Tibial artery (tissue), 4 donors: ENCODE measurements around the gene CD320.
"Not testable (repeated sequence)": the region's sequence is repeated elsewhere in the genome, so short reads cannot be mapped to it uniquely, and the experiment has no call there.

Experiments used
- DNase-seq, 2 donors: peaks; one replicate each; pipeline ENCODE4 v3.0.0-alpha.2; 2019
- H3K27ac ChIP-seq, 2 donors: fragments of 200-600 bp; sonication (generic) in 1 of 2; 1 replicate in 1 of 2; 2 replicates in 1 of 2; pipeline ENCODE4 v1.5.1; 2018 to 2019; ENCODE audit warnings: mild to moderate bottlenecking in 1 of 2
- H3K27me3 ChIP-seq, 2 donors: fragments of 200-600 bp; sonication (generic) in 1 of 2; one replicate each; pipeline versions ENCODE4 v1.5.1 to v1.6.0; 2016 to 2019
- H3K36me3 ChIP-seq, 3 donors: fragments of 200-600 bp; sonication (generic) in 2 of 3; one replicate each; pipeline ENCODE4 v1.5.1; 2016 to 2019; ENCODE audit warnings: mild to moderate bottlenecking in 2 of 3
- H3K4me1 ChIP-seq, 4 donors: fragments of 200-600 bp; sonication (generic) in 2 of 4; 1 replicate in 3 of 4; 2 replicates in 1 of 4; pipeline ENCODE4 v1.5.1; 2016 to 2019
- H3K4me3 ChIP-seq, 2 donors: fragments of 200-600 bp; sonication (generic) in 1 of 2; 1 replicate in 1 of 2; 2 replicates in 1 of 2; pipeline ENCODE4 v1.5.1; 2018 to 2019; ENCODE audit warnings: mild to moderate bottlenecking in 2 of 2
- H3K9me3 ChIP-seq, 3 donors: fragments of 200-600 bp; sonication (generic) in 1 of 3; one replicate each; pipeline ENCODE4 v1.5.1; 2016 to 2019
- intact Hi-C: fragments of 100-400 bp; cut with DNase I; formaldehyde crosslinking; loops from one replicate; pipeline ENCODE4 v1.15.0; 2023; ENCODE audit warnings: low total_unique reads
- TF ChIP-seq, protein P1 (sequence below), 2 experiments: fragments of 200-600 bp in 1 of 2; fragments of 450-650 bp in 1 of 2; IDR thresholded peaks; one replicate each; pipeline ENCODE4 v1.5.1; 2017 to 2019; ENCODE audit warnings: antibody characterized with exemption in 2 of 2, mild to moderate bottlenecking in 1 of 2, moderate library complexity in 1 of 2

The CD320 gene

DNA sequence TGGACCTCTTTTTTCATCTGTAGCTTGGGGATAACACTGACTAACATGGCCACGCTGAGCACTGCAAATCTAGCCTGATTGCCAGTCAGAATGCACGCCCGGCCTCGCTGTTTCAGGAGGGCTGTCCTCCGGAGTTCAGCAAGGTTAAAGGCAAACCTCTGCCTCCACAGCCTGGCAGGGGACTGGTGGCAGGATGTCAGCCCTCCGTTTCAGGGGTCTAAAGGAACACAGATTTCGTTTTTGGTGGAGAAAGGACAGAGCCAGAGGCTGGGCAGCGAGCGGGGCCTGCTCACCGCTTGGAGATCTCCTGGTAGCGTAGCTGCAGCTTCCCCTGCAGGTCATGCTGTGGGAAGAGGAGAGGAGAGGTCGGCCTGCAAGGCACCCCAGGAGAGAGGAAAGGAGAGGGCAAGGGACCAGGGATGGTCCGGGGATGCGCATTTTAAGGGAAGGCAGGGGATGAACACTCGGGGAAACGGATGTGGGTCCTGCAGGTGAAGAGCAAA is 12.5 kb upstream of the CD320 start:
- Histone ChIP-seq H3K27me3 (no peaks in the 10 kb centered on the region), H3K9me3 (no peaks in the 10 kb centered on the region), H3K4me3 (peak overlapping the region; percentile 91 to 98), H3K36me3 (peaks cover 3 to 42% (median 33%) of the 10 kb centered on the region in 3 donors), H3K27ac (peak overlapping the region; percentile 93 to 95), H3K4me1 (peaks cover 0 to 36% (median 30%) of the 10 kb centered on the region in 4 donors)
- intact Hi-C loops = no loop called here
- TF ChIP-seq, protein P1, sequence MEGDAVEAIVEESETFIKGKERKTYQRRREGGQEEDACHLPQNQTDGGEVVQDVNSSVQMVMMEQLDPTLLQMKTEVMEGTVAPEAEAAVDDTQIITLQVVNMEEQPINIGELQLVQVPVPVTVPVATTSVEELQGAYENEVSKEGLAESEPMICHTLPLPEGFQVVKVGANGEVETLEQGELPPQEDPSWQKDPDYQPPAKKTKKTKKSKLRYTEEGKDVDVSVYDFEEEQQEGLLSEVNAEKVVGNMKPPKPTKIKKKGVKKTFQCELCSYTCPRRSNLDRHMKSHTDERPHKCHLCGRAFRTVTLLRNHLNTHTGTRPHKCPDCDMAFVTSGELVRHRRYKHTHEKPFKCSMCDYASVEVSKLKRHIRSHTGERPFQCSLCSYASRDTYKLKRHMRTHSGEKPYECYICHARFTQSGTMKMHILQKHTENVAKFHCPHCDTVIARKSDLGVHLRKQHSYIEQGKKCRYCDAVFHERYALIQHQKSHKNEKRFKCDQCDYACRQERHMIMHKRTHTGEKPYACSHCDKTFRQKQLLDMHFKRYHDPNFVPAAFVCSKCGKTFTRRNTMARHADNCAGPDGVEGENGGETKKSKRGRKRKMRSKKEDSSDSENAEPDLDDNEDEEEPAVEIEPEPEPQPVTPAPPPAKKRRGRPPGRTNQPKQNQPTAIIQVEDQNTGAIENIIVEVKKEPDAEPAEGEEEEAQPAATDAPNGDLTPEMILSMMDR (IDR thresholded peaks at IDR 0.05) = no peak
- DNase-seq = no peak

DNA sequence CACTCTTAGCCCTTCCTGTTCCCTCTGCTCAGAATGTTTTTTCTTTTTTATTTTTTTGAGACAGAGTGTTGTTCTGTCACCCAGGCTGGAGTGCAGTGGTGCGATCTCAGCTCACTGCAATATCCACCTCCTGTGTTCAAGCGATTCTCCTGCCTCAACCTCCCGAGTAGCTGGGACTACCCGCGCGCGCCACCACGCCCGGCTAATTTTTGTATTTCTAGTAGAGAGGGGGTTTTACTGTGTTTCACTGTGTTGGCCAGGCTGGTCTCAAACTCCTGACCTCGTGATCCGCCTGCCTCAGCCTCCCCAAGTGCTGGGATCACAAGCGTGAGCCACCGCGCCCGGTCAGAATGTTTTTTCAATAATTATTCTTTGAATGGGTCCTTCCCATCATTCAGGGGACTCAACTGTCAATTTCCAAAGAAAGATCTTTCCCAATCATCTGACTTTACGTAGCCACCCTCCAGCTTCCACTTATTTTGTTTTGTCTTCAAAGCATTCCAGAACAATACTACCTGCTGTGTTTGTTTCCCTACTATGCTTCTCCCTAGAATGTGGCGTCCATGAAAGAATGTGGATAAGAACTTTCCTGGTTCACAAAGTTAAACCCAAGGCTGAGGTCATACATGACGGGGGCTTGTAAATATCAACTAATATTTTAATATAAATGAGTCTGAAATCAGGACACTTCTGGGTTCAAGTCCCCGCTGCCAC is 11.8 kb upstream of the CD320 start:
- TF ChIP-seq, protein P1 (IDR thresholded peaks at IDR 0.05) = no peak
- no peaks in the 10 kb centered on the region for H3K27me3 ChIP-seq
- peak overlapping the region; percentile 93 to 95 for H3K27ac ChIP-seq
- H3K36me3 ChIP-seq = peaks cover 9 to 48% (median 39%) of the 10 kb centered on the region in 3 donors
- DNase-seq = no peak
- peak overlapping the region; percentile 91 to 98 for H3K4me3 ChIP-seq
- intact Hi-C loops = no loop called here
- H3K4me1 ChIP-seq = peaks cover 0 to 36% (median 30%) of the 10 kb centered on the region in 4 donors
- H3K9me3 ChIP-seq = no peaks in the 10 kb centered on the region

DNA sequence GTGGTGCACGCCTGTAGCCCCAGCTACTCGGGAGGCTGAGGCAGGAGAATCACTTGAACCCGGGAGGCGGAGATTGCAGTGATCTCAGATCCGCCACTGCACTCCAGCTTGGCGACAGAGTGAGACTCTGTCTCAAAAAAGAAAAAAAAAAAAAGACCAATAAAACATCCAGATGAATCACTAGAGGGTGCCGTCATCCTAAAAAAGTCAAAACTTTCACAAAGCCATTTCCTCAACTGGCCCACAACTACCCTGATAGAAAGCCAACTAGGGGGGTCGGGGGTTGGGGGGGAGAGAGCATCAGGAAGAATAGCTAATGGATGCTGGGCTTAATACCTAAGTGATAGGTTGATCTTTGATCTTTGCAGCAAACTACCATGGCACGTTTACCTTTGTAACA is 10.7 kb upstream of the CD320 start:
- DNase-seq, H3K27ac ChIP-seq, H3K4me3 ChIP-seq, intact Hi-C loops, H3K9me3 ChIP-seq, H3K27me3 ChIP-seq: not testable (repeated sequence)
- Histone ChIP-seq H3K4me1 (peaks cover 0 to 34% (median 26%) of the 10 kb centered on the region in 4 donors), H3K36me3 (peaks cover 19 to 48% (median 40%) of the 10 kb centered on the region in 3 donors)

DNA sequence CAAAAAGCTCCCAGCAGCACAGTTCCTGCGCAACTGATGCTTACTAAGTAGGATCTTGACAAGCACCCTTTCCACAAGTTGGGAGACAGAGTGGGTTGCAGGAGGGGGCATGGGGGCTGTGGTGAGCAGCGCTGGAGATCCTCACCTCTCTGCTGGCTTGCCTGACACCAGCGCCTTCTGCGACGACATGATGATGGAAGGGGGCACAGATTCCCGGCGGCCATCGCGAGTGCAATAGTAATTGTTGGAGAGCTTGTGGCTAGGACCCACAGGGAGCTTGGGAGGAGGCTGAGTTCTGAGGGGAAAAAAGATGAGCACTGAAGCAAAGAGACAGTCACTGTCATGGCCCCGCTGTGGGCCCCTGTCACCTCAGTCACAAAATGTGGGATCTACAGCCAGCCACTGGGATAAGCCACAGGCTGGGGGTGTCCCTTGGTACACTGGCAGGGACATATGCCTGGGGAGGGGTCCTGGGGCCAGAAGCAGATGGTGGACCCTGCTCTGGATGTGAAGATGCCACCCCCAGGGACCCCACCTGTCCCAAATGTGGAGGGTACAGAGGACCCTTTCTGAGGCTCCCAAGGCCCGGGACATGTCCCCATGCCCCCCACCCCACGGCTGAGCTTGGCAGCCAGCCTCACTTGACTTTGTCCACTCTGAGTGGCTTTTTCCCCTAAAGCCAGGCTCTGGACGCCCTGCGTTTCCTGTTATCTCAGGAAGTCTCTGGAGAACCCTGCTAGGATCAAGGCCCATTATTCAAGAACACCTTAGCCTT is 8.4 kb upstream of the CD320 start:
- Histone ChIP-seq H3K27ac (no peak overlapping the region), H3K36me3 (peaks cover 23 to 60% (median 45%) of the 10 kb centered on the region in 3 donors), H3K4me1 (peaks cover 0 to 15% (median 11%) of the 10 kb centered on the region in 4 donors), H3K27me3 (no peaks in the 10 kb centered on the region), H3K4me3 (no peak overlapping the region), H3K9me3 (no peaks in the 10 kb centered on the region)
- DNase-seq = no peak
- intact Hi-C loops = no loop called here
- TF ChIP-seq, protein P1 (IDR thresholded peaks at IDR 0.05) = no peak

DNA sequence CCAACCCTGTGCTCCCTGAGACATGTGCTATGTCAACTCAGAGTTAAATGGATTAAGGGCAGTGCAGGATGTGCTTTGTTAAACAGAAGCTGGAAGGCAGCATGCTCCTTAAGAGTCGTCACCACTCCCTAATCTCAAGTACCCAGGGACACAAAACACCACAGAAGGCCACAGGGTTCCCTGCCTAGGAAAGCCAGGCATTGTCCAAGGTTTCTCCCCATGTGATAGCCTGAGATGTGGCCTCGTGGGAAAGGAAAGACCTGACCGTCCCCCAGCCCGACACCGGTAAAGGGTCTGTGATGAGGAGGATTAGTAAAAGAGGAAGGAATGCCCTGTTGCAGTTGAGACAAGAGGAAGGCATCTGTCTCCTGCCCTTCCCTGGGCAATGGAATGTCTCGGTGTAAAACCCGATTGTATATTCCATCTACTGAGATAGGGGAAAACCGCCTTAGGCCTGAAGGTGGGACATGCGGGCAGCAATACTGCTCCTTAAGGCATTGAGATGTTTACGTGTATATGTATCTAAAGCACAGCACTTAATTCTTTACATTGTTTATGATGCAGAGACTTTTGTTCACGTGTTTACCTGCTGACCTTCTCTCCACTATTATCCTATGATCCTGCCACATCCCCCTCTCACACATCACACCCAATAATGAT is 7.0 kb upstream of the CD320 start:
- H3K4me3 ChIP-seq, intact Hi-C loops, H3K4me1 ChIP-seq, H3K27ac ChIP-seq, H3K27me3 ChIP-seq, DNase-seq, H3K9me3 ChIP-seq: not testable (repeated sequence)
- H3K36me3 ChIP-seq = peaks cover 35 to 74% (median 59%) of the 10 kb centered on the region in 3 donors

DNA sequence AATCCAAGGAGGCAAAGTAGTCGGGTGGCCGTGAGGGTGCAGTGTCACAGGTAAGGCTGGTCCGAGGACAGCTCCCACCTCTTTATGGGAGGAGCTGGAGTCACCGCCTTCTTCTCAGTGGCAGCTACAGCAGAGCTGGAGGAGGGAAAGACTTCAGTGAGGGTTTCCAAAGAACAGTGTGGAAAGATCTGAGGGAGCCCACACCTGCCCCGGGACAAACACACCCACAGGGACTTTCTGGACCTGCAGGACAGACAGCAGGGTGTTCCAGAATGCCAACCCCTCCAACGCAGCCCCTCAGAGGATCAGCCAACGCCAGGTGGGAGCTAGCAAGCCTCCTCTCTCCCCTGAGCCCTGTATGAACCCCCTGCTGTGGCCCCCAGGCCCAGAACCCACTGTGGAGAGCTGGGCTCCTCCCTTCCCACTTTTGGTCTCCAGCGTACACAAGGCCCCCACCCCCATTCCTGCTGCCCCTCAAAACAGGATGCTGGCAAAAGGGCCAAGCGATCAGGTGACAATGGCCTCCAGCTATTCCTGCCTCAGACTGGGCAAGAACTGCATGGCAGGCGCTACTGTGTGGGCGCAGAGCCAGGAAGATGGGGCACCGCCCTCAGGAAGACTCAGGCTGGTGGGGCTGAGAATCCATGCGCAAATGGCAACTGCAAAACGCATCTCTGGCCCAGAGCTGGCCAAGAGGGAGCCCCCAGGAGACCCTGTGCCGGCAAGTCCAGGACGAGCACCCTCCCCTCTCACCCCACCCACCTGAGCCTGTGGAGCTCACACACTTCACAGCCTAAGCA is 3.5 kb upstream of the CD320 start:
- Histone ChIP-seq H3K27ac (no peak overlapping the region), H3K27me3 (no peaks in the 10 kb centered on the region), H3K36me3 (peaks cover 39 to 75% (median 67%) of the 10 kb centered on the region in 3 donors), H3K4me1 (peaks cover 0 to 25% (median 18%) of the 10 kb centered on the region in 4 donors), H3K4me3 (no peak overlapping the region), H3K9me3 (no peaks in the 10 kb centered on the region)
- peak in 1 of 2 donors; percentile 68 for DNase-seq
- TF ChIP-seq, protein P1 (IDR thresholded peaks at IDR 0.05) = no peak
- intact Hi-C loops = no loop called here
